ENCODE results near the gene NECTIN1.

Gene NECTIN1

DNA sequence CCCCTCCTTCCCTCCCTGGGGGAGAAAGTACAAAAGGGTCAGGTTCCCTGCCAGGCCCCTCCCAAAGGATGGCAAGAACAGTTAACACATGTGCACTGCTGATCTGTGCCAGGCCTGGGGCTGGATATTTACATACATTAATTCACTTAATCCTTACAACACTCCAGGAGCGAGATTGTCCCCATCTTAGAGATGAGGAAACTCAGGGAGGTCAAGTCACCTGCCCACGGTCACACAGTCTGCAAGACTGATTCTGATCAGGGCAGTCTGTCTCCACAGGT lies 36.5 kb downstream of the NECTIN1 start:
- no peak for DNase-seq (ENCODE audit: low spot score)

GRCh38 chr11:119691701-119692539 lies 37.1 kb downstream of the NECTIN1 start:
- DNase-seq (ENCODE audit: low spot score) = no peak

- peak; percentile 2 for DNase-seq (ENCODE audit: low spot score)
Measured at GRCh38 chr11:119691020-119691666, 37.9 kb downstream of the NECTIN1 start.

DNA sequence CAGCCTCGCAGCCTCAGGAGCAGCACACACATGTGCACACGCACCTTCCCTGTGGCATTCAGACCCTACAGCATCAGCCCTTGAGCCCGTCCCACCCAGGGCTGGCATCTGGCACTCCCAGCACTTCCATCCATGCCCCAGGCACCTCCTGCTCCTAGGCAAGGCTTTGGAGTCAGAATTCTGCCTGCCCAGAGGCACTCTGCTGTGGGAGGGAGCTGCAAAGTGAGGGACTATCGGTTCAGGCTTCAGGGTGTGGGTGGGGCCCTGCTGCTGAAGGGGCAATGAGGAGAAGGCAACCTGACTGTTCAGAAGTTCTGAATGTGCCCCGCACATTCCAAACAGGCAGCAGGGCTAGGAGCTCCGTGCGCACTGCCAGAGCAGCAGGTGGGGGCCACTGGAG lies 39.7 kb downstream of the NECTIN1 start:
- no peak for DNase-seq (ENCODE audit: low spot score)

GRCh38 chr11:119688356-119688755 lies 40.6 kb downstream of the NECTIN1 start:
- no peak for DNase-seq (ENCODE audit: low spot score)

- DNase-seq (ENCODE audit: low spot score) = no peak
Measured at GRCh38 chr11:119687373-119688046, 41.5 kb downstream of the NECTIN1 start.

DNA sequence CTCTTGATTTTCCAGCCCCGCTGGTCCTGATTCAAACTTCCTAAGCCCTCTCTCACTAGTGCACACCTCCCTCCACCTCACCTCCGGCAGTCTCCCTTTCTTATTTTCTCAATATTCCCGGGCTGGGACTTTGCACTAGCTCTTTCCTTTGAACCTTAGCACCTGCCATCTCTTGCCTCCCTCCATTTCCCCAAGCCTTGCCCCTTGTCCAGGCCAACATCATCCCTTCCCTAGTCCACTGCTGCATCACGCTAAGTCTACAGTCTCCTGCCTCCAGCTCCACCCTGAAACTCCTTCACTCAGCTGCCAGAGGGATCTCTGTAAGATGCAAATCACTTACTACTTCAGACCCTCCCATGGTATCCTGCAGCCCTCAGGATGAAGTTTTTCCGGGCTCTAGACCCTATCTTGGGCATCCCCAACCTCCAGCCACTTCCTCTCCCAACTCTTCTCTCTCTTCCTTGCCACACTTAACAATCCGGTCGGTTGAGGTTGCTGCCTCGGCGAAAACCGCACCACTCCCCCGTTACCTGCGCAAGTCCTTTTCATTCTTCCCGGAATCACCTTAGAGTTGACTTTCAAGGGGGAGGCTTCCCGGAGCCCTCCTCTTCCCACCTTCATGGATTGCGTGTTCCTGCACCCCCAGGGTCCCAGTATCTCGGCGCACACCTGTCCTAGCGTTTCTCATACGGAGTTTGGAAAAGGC lies 42.7 kb downstream of the NECTIN1 start:
- no peak for DNase-seq (ENCODE audit: low spot score)

GRCh38 chr11:119685111-119685746 lies 43.8 kb downstream of the NECTIN1 start:
- no peak for DNase-seq (ENCODE audit: low spot score)

DNA sequence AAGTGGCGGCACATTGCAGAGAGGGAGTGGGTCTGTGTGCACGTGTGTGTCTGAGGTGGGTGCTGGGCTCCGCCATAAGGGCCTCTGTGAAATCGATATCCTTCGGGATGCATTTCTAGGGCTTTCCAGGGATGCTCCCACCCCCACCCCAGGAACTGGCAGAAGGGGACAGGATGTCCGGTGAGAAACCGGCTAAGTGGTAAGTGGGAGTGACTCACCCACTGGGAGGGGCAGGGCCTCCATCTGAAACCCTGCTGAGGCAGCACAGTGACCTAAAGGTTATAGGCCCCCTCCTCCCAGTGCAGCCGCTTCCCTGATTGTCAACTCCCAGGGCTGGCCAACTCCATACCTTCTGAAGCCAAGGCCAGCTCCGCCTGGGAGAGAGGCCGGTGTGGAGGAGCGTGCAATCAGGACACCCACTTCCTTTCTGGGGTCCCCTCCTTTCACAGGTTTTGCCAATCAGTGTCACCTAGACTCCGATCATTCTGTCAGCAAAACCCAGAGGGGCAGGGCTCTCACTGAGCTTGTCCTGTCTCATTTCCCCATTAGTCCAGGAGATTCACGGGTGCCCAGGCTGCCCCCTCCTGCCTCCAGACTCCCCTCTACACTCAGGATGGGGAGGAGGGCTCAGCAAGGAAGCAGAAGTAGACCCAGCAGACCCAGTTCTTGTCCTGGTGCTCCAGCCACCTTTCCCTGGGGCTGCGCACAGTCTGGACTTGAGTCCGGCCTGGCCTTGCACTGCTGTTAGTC lies 44.5 kb downstream of the NECTIN1 start:
- DNase-seq (ENCODE audit: low spot score) = no peak

- DNase-seq (ENCODE audit: low spot score) = no peak
Measured at GRCh38 chr11:119683783-119684182, 45.2 kb downstream of the NECTIN1 start.

- no peak for DNase-seq (ENCODE audit: low spot score)
Measured at GRCh38 chr11:119681361-119681910, 47.6 kb downstream of the NECTIN1 start.

- no peak for DNase-seq (ENCODE audit: low spot score)
Measured at GRCh38 chr11:119680541-119681360, 48.2 kb downstream of the NECTIN1 start.

DNA sequence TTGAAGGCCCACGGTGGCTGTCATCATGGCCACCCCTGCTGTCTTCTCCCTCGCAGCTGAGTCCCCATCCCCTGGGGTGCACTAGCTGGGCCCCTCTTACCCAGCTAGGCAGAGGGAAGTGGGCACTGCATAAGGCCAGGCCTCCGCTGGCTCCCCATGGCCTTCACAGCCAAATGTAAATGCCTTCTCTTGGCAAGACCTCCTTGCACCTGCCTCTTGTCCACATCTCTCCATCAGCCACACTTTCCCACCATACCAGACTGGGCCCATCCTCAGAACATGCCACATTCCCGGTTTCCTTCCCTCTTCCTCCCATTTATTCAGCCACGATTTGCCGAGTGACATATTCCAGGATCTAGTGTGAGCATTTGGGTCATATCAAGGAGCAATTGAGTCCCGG lies 49.7 kb downstream of the NECTIN1 start:
- DNase-seq (ENCODE audit: low spot score) = no peak

DNA sequence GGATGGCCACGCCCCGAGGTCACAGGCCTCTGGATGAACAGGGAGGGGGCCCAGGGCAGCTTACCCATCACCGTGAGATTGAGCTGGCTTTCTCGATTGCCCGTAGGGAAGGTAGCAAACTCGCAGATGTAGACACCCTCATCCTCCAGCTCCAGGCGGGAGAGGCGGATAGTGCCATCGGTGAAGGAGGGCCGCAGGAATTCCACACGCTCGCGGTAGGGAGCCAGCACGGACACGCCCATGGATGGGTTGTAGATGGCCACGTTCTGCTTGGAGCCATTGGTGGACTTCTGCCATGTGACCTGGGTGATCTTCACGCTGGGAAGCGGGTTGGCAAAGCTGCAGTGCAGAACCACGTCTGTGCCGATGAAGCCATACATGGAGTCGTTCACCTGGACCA lies 50.6 kb downstream of the NECTIN1 start:
- no peak for DNase-seq (ENCODE audit: low spot score)

- no peak for DNase-seq (ENCODE audit: low spot score)
Measured at GRCh38 chr11:119677840-119678239, 51.2 kb downstream of the NECTIN1 start.

DNA sequence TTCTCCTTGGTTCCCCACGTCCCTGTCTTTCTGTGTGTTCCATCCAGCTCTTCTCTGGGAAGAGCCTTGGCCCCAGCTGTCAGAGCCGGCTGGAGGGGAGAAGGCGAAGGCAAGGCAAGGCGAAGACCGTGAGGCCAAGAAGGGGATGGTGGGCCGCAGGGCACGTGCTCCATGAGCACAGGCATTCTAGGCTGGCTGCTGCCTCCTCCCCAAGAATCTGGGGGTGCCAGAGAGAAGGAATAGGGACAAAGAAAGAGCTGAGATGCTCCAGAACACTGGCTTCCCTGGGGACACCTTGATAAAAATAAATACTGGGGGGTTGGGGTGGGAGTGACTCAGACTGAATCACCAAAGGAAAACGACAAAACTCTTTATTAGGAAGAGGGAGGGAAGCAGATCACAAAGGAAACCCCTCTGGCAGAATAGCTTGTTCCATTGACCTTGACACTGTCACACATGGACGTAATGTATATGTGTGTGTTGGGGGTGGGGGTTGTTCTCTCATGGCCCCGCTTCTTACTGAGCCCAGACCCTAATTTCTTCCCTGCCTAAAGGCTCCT lies 52.5 kb downstream of the NECTIN1 start:
- DNase-seq (ENCODE audit: low spot score) = no peak

DNA sequence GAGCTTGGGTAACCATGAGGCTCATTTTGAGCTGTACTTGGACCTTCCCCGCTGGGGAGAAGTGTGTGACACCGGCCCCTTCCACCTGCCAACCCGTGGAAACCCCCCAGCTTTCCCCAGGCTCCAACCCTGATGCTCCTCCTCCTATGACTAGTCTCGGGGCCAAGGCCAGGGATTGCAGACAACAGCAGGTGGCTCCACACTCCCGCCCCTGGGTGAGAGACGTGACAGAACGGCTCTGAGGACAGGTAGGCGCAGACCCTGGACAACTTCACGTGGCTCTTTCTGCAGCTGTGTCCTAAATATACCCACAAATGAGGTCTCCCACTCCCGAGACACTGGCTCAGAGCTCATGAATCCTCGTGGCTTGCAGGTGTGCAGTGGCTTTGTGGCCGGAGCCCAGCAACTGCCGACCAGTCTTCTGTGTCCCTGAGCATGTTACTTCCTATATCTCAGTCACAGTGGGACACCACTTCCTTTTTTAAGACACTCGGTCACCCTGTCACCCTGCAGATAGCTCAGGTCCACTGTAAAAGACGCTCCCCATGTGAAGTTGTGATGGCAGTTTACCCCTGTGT lies 55.2 kb downstream of the NECTIN1 start:
- DNase-seq (ENCODE audit: low spot score) = peak; percentile 8

GRCh38 chr11:119673052-119673758 lies 55.8 kb downstream of the NECTIN1 start:
- no peak for DNase-seq (ENCODE audit: low spot score)

GRCh38 chr11:119672597-119672996 lies 56.4 kb downstream of the NECTIN1 start:
- no peak for DNase-seq (ENCODE audit: low spot score)
